Body of pancreas (tissue), 4 donors: Measurements from ENCODE around the gene CEP170B. TPM values are rescaled to one million over a fixed set of nuclear protein-coding genes. Genes with fewer than 3 reads are reported as not detected.

ENCODE experiments used
- ATAC-seq: fragments of 150-250 bp; one replicate; pipeline ENCODE4 v1.9.1; 2016
- DNase-seq, 4 donors: peaks; one replicate each; pipeline ENCODE4 v3.0.0-alpha.2; 2019
- H3K27ac ChIP-seq, 4 donors: fragments of 200-600 bp; sonication (generic); 1 replicate in 3 of 4; 2 replicates in 1 of 4; pipeline versions ENCODE4 v1.5.1 to v1.6.1; 2016 to 2019; ENCODE audit warnings: mild to moderate bottlenecking in 1 of 4, mixed read lengths in 1 of 4, moderate library complexity in 1 of 4
- H3K27me3 ChIP-seq, 2 donors: fragments of 200-600 bp; sonication (generic); one replicate each; pipeline ENCODE4 v1.6.0; 2016; ENCODE audit warnings: mild to moderate bottlenecking in 1 of 2
- H3K36me3 ChIP-seq, 2 donors: fragments of 200-600 bp; sonication (generic); replicated peaks in 1 of 2; 2 replicates each; pipeline ENCODE4 v1.5.1; 2016; ENCODE audit warnings: low read depth in 2 of 2; ENCODE audit not compliant: insufficient read depth in 1 of 2
- H3K4me1 ChIP-seq: fragments of 200-600 bp; sonication (generic); one replicate; pipeline ENCODE4 v1.6.0; 2016
- H3K4me3 ChIP-seq, 2 donors: fragments of 200-600 bp; sonication (generic); 1 replicate in 1 of 2; 2 replicates in 1 of 2; pipeline ENCODE4 v1.5.1; 2016 to 2019
- H3K9me3 ChIP-seq, 3 donors: fragments of 200-600 bp; sonication (generic); 1 replicate in 2 of 3; 2 replicates in 1 of 3; pipeline ENCODE4 v1.5.1; 2016
- CTCF ChIP-seq, 7 experiments: fragments of 450-650 bp in 4 of 7; fragments of 200-600 bp in 3 of 7; sonication (generic) in 3 of 7; IDR thresholded peaks; one replicate each; pipeline ENCODE4 v1.5.1; 2016 to 2019; ENCODE audit warnings: antibody characterized with exemption in 7 of 7
- POLR2A ChIP-seq, 3 donors: fragments of 450-650 bp; IDR thresholded peaks; one replicate each; pipeline ENCODE4 v1.6.1; 2016; ENCODE audit warnings: antibody characterized with exemption in 3 of 3, mild to moderate bottlenecking in 2 of 3
- WGBS, 2 donors: methylation state at CpG; one replicate each; pipeline ENCODE4 v1.1.5; 2017; 5-methylcytosine and 5-hydroxymethylcytosine counted together
- intact Hi-C: fragments of 100-400 bp; cut with DNase I; formaldehyde crosslinking; loops from one replicate; pipeline ENCODE4 v1.15.1; 2023
- total RNA-seq, 2 donors: library from RNA; depleted of rRNA; stranded (reverse); fragments of >200 nt; gene quantifications; one replicate each; pipeline ENCODE4 v1.1.0, GENCODE V29; 2016

The CEP170B gene
- total RNA-seq, 2 donors from 2014 or later = 23.6 to 41.9 TPM

- DNase-seq (no peak), ATAC-seq (no peak)
- peak overlapping the region; percentile 26 to 28 for H3K4me3 ChIP-seq
- H3K27me3 ChIP-seq = no peaks in the 10 kb centered on the region
- no peak for TF ChIP-seq CTCF (IDR thresholded peaks at IDR 0.05)
- TF ChIP-seq POLR2A (IDR thresholded peaks at IDR 0.05) = no peak
- H3K36me3 ChIP-seq = no peaks in the 10 kb centered on the region
- H3K9me3 ChIP-seq = no peaks in the 10 kb centered on the region
- intact Hi-C loops = no loop called here
- WGBS, 2 donors = 1 to 8% methylated on average over 5 to 12 of the region's 13 CpGs
- H3K27ac ChIP-seq = peak overlapping the region; percentile 74 to 95 (median 92)
- H3K4me1 ChIP-seq = peaks cover 39% of the 10 kb centered on the region
Observed at GRCh38 chr14:104863923-104864266, 1.2 kb upstream of the CEP170B start.

GRCh38 chr14:104864267-104865080, 594 bp upstream of the CEP170B start:
- peak overlapping the region; percentile 74 to 95 (median 92) for H3K27ac ChIP-seq
- H3K9me3 ChIP-seq = no peaks in the 10 kb centered on the region
- intact Hi-C loops = no loop called here
- no peaks in the 10 kb centered on the region for H3K36me3 ChIP-seq
- 1 to 7% methylated on average over 9 to 41 of the region's 70 CpGs for WGBS, 2 donors
- DNase-seq (peak; percentile 81 to 87 (median 83)), ATAC-seq (peak; percentile 61)
- no peaks in the 10 kb centered on the region for H3K27me3 ChIP-seq
- peaks cover 39% of the 10 kb centered on the region for H3K4me1 ChIP-seq
- H3K4me3 ChIP-seq = peak overlapping the region; percentile 26 to 28
- peak; percentile 19 to 55 (median 53) for TF ChIP-seq POLR2A (IDR thresholded peaks at IDR 0.05)
- TF ChIP-seq CTCF (IDR thresholded peaks at IDR 0.05) = no peak

GRCh38 chr14:104865631-104866441, 768 bp downstream of the CEP170B start:
- WGBS, 2 donors = 1 to 3% methylated on average over 27 to 68 of the region's 68 CpGs
- Histone ChIP-seq H3K27me3 (no peaks in the 10 kb centered on the region), H3K9me3 (no peaks in the 10 kb centered on the region), H3K36me3 (no peaks in the 10 kb centered on the region), H3K27ac (peak overlapping the region; percentile 69 to 95 (median 82)), H3K4me1 (peaks cover 44% of the 10 kb centered on the region), H3K4me3 (peak overlapping the region; percentile 55 to 58)
- ATAC-seq (peak; percentile 58), DNase-seq (peak; percentile 66 to 73 (median 70))
- TF ChIP-seq CTCF (IDR thresholded peaks at IDR 0.05) (no peak), POLR2A (IDR thresholded peaks at IDR 0.05) (peak; percentile 23 to 57 (median 53))
- intact Hi-C loops = no loop called here

GRCh38 chr14:104866451-104867370, 1.6 kb downstream of the CEP170B start:
- peak in 2 of 4 donors; percentile 4 to 11 for DNase-seq
- H3K36me3 ChIP-seq = no peaks in the 10 kb centered on the region
- TF ChIP-seq POLR2A (IDR thresholded peaks at IDR 0.05) = no peak
- no peak for TF ChIP-seq CTCF (IDR thresholded peaks at IDR 0.05)
- WGBS, 2 donors = 67 to 86% methylated on average over 6 to 12 of the region's 12 CpGs
- no peaks in the 10 kb centered on the region for H3K9me3 ChIP-seq
- H3K4me3 ChIP-seq = peak overlapping the region in 1 of 2 donors; percentile 55
- no peaks in the 10 kb centered on the region for H3K27me3 ChIP-seq
- intact Hi-C loops = no loop called here
- ATAC-seq = no peak
- peak overlapping the region in 3 of 4 donors; percentile 69 to 86 (median 77) for H3K27ac ChIP-seq
- peaks cover 44% of the 10 kb centered on the region for H3K4me1 ChIP-seq
